HEK293 (cell line): ENCODE data around the gene OR6C3.

Experiments used
- ZBTB48 ChIP-seq: fragments of 450-650 bp; formaldehyde crosslinking; IDR thresholded peaks from 2 replicates; pipeline ENCODE4 v1.5.1; 2016; ENCODE audit warnings: missing biosample characterization, missing genetic modification characterization
- ZBTB7A ChIP-seq: fragments of 450-650 bp; formaldehyde crosslinking; IDR thresholded peaks from 2 replicates; pipeline ENCODE4 v1.5.1; 2016; ENCODE audit warnings: low read depth, missing biosample characterization, missing genetic modification characterization
- ZNF184 ChIP-seq: fragments of 450-650 bp; IDR thresholded peaks from 2 replicates; pipeline ENCODE4 v1.5.1; 2018; ENCODE audit warnings: missing biosample characterization, mild to moderate bottlenecking, missing genetic modification characterization
- ZNF302 ChIP-seq: fragments of 450-650 bp; formaldehyde crosslinking; IDR thresholded peaks from 2 replicates; pipeline ENCODE4 v1.5.1; 2016; ENCODE audit warnings: missing biosample characterization, missing genetic modification characterization, low read depth
- ZNF529 ChIP-seq: fragments of 450-650 bp; formaldehyde crosslinking; IDR thresholded peaks from 2 replicates; pipeline ENCODE4 v1.5.1; 2017; ENCODE audit warnings: missing genetic modification characterization, missing biosample characterization; ENCODE audit not compliant: insufficient replicate concordance
- TF ChIP-seq, protein P1 (sequence below): fragments of 450-650 bp; formaldehyde crosslinking; IDR thresholded peaks from 2 replicates; pipeline ENCODE4 v1.5.1; 2016; ENCODE audit warnings: missing biosample characterization, missing genetic modification characterization

DNA sequence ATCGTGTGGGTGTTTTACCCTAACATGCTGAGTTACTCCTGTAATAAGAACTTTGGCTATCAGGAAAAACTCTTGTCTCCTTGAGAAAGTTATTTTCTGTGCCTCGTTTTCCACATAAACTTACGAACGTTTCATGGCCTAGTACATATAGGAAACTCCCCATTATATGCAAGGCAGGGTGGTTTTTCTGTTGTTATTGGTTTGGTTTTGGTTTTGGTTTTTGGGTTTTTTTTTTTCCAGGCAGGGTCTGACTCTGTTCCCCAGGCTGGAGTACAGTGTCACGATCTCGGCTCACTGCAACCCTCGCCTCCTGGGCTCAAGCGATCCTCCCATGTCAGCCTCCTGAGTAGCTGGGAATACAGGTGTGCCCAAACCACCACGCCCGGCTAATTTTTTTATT is 5.5 kb downstream of the OR6C3 start:
- TF ChIP-seq, protein P1, sequence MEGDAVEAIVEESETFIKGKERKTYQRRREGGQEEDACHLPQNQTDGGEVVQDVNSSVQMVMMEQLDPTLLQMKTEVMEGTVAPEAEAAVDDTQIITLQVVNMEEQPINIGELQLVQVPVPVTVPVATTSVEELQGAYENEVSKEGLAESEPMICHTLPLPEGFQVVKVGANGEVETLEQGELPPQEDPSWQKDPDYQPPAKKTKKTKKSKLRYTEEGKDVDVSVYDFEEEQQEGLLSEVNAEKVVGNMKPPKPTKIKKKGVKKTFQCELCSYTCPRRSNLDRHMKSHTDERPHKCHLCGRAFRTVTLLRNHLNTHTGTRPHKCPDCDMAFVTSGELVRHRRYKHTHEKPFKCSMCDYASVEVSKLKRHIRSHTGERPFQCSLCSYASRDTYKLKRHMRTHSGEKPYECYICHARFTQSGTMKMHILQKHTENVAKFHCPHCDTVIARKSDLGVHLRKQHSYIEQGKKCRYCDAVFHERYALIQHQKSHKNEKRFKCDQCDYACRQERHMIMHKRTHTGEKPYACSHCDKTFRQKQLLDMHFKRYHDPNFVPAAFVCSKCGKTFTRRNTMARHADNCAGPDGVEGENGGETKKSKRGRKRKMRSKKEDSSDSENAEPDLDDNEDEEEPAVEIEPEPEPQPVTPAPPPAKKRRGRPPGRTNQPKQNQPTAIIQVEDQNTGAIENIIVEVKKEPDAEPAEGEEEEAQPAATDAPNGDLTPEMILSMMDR (tag by site-specific recombination) = no peak
- TF ChIP-seq ZNF302 (no peak), ZBTB48 (no peak), ZNF184 (tag by site-specific recombination) (no peak), ZNF529 (tag by site-specific recombination) (no peak), ZBTB7A (no peak)
